Colonic mucosa (tissue), 4 donors: ENCODE results near the gene HTR2C. TPM values are rescaled to one million over a fixed set of nuclear protein-coding genes. Genes with fewer than 3 reads are reported as not detected.
"Not testable (repeated sequence)": the region's sequence is repeated elsewhere in the genome, so short reads cannot be mapped to it uniquely, and the experiment has no call there.

Source experiments
- DNase-seq: peaks from one replicate; pipeline ENCODE4 v3.0.0-alpha.2; 2020
- H3K27ac ChIP-seq: fragments of 200-600 bp; one replicate; pipeline ENCODE4 v1.8.0; 2021
- H3K27me3 ChIP-seq: fragments of 200-600 bp; one replicate; pipeline ENCODE4 v1.8.0; 2021
- H3K36me3 ChIP-seq: fragments of 200-600 bp; one replicate; pipeline ENCODE4 v1.8.0; 2021
- H3K4me1 ChIP-seq: fragments of 200-600 bp; one replicate; pipeline ENCODE4 v1.8.0; 2021; ENCODE audit warnings: mild to moderate bottlenecking
- H3K4me3 ChIP-seq: fragments of 200-600 bp; one replicate; pipeline ENCODE4 v1.8.0; 2021
- H3K9ac ChIP-seq, 2 donors: one replicate each; pipeline ENCODE4 v1.7.0; 2013; ENCODE audit warnings: control low read depth in 2 of 2, low read depth in 2 of 2, low read length in 2 of 2
- H3K9me3 ChIP-seq: fragments of 200-600 bp; one replicate; pipeline ENCODE4 v1.8.0; 2021
- intact Hi-C: fragments of 100-400 bp; cut with DNase I; formaldehyde crosslinking; loops from one replicate; pipeline ENCODE4 v1.14.1; 2022
- microRNA-seq: library from miRNA; unstranded; fragments of <30 nt; microRNA quantifications from one replicate; pipeline ENCODE4, GENCODE V29; 2019
- total RNA-seq, 2 donors: library from RNA; stranded (reverse); fragmentation: NEBNext Ultra II Directional in 1 of 2; extraction: Animal tissue kit (Norgen Biotek cat#: 25700) in 1 of 2; gene quantifications; one replicate each; pipeline ENCODE4 v1.2.1, GENCODE V29; 2021
- TF ChIP-seq, protein P1 (sequence below): fragments of 200-600 bp; IDR thresholded peaks from one replicate; pipeline ENCODE4 v1.8.0; 2022; ENCODE audit warnings: antibody characterized with exemption, mild to moderate bottlenecking
- donor health status: healthy.
- donor health status: DM: no; HTN: no; CAD: no.
- donor health status: DM: no; HTN: no; CAD: no.

The HTR2C gene
- total RNA-seq, 2 donors from 2014 or later = not detected

- Histone ChIP-seq H3K27me3 (no peaks in the 10 kb centered on the region), H3K27ac (no peak overlapping the region), H3K36me3 (no peaks in the 10 kb centered on the region), H3K9me3 (no peaks in the 10 kb centered on the region), H3K4me1 (no peaks in the 10 kb centered on the region), H3K9ac (no peak overlapping the region), H3K4me3 (no peak overlapping the region)
- no peak for DNase-seq
- intact Hi-C loops = no loop called here
- TF ChIP-seq, protein P1, sequence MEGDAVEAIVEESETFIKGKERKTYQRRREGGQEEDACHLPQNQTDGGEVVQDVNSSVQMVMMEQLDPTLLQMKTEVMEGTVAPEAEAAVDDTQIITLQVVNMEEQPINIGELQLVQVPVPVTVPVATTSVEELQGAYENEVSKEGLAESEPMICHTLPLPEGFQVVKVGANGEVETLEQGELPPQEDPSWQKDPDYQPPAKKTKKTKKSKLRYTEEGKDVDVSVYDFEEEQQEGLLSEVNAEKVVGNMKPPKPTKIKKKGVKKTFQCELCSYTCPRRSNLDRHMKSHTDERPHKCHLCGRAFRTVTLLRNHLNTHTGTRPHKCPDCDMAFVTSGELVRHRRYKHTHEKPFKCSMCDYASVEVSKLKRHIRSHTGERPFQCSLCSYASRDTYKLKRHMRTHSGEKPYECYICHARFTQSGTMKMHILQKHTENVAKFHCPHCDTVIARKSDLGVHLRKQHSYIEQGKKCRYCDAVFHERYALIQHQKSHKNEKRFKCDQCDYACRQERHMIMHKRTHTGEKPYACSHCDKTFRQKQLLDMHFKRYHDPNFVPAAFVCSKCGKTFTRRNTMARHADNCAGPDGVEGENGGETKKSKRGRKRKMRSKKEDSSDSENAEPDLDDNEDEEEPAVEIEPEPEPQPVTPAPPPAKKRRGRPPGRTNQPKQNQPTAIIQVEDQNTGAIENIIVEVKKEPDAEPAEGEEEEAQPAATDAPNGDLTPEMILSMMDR = no peak
Observed at GRCh38 chrX:114930227-114930626, 346.3 kb downstream of the HTR2C start.

GRCh38 chrX:114932550-114932949 is 348.7 kb downstream of the HTR2C start:
- Histone ChIP-seq H3K27ac (no peak overlapping the region), H3K4me1 (no peaks in the 10 kb centered on the region), H3K36me3 (no peaks in the 10 kb centered on the region), H3K9me3 (no peaks in the 10 kb centered on the region), H3K9ac (no peak overlapping the region), H3K4me3 (no peak overlapping the region), H3K27me3 (no peaks in the 10 kb centered on the region)
- no peak for DNase-seq
- intact Hi-C loops = no loop called here
- TF ChIP-seq, protein P1 = no peak

GRCh38 chrX:114933291-114933690 is 349.4 kb downstream of the HTR2C start:
- H3K4me1 ChIP-seq, H3K9ac ChIP-seq, intact Hi-C loops: not testable (repeated sequence)

GRCh38 chrX:114937090-114937489 is 353.2 kb downstream of the HTR2C start:
- DNase-seq, H3K9me3 ChIP-seq, H3K4me1 ChIP-seq, intact Hi-C loops, H3K27me3 ChIP-seq, H3K36me3 ChIP-seq, H3K27ac ChIP-seq, H3K4me3 ChIP-seq, H3K9ac ChIP-seq: not testable (repeated sequence)

More at GRCh38 chrX:114933291-114933690, 349.4 kb downstream of the HTR2C start:
- not testable (repeated sequence) for H3K9me3 ChIP-seq, H3K27ac ChIP-seq, H3K4me3 ChIP-seq, H3K36me3 ChIP-seq, DNase-seq, H3K27me3 ChIP-seq

- TF ChIP-seq, protein P1 = no peak
- Histone ChIP-seq H3K9me3 (no peaks in the 10 kb centered on the region), H3K4me3 (no peak overlapping the region), H3K4me1 (no peaks in the 10 kb centered on the region), H3K9ac (no peak overlapping the region), H3K27me3 (no peaks in the 10 kb centered on the region), H3K36me3 (no peaks in the 10 kb centered on the region), H3K27ac (no peak overlapping the region)
- no peak for DNase-seq
- intact Hi-C loops = loop anchor here (10.0 kb wide), 1 partner anchor 328 kb away; no protein-coding TSS in a partner anchor
Observed at GRCh38 chrX:114952696-114953095, 368.8 kb downstream of the HTR2C start.

Small RNAs within 50 kb of the gene (microRNA-seq; reads per million reads assigned to microRNA genes)
- not detected for gene MIR1264
- gene MIR1298 = not detected
- not detected for gene MIR1911
- not detected for gene MIR1912
- gene MIR448 = not detected
- not detected for gene MIR764
